ENCODE results near the gene GAB1. TPM values are rescaled to one million over a fixed set of nuclear protein-coding genes. Genes with fewer than 3 reads are reported as not detected.

Gene GAB1
- total RNA-seq, 1 experiment from 2014 or later = 8.8 TPM

DNA sequence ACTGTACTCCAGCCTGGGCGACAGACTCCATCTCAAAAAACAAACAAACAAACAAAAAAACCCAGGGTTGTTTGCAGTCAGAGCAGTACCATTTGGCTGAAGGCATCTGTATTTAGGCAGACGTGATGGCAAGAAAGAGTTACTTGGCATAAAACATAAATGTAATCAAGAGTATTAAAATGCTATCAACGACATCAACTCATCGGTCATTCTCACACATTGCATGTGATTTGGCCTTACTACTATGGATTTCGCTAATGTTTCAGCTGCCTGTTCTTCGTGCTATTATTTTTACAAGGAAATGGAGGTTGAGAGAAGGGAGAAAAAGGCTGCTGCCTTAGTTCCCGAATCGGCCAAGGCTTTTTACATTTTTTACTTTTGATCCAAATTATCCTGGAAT is 161.3 kb downstream of the GAB1 start:
- Mint-ChIP-seq H3K4me1 (ENCODE audit: low read depth, unreplicated experiment) (no peaks in the 10 kb centered on the region), H3K4me3 (ENCODE audit: low read depth, unreplicated experiment) (no peak overlapping the region), H3K27ac (ENCODE audit: unreplicated experiment) (no peak overlapping the region), H3K9me3 (ENCODE audit: low read depth, unreplicated experiment) (no peaks in the 10 kb centered on the region), H3K36me3 (ENCODE audit: insufficient read depth, unreplicated experiment) (no peaks in the 10 kb centered on the region), H3K27me3 (ENCODE audit: unreplicated experiment) (no peaks in the 10 kb centered on the region)
- TF ChIP-seq, protein P1, sequence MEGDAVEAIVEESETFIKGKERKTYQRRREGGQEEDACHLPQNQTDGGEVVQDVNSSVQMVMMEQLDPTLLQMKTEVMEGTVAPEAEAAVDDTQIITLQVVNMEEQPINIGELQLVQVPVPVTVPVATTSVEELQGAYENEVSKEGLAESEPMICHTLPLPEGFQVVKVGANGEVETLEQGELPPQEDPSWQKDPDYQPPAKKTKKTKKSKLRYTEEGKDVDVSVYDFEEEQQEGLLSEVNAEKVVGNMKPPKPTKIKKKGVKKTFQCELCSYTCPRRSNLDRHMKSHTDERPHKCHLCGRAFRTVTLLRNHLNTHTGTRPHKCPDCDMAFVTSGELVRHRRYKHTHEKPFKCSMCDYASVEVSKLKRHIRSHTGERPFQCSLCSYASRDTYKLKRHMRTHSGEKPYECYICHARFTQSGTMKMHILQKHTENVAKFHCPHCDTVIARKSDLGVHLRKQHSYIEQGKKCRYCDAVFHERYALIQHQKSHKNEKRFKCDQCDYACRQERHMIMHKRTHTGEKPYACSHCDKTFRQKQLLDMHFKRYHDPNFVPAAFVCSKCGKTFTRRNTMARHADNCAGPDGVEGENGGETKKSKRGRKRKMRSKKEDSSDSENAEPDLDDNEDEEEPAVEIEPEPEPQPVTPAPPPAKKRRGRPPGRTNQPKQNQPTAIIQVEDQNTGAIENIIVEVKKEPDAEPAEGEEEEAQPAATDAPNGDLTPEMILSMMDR (IDR thresholded peaks at IDR 0.05; ENCODE audit: unreplicated experiment) = no peak
- no peak for DNase-seq
- CTCF ChIA-PET = no interaction called here
- BruUV-seq (replicated peaks) = no TSS peak
- intact Hi-C loops (cut with micrococcal nuclease; ENCODE audit: unreplicated experiment) = no loop called here

DNA sequence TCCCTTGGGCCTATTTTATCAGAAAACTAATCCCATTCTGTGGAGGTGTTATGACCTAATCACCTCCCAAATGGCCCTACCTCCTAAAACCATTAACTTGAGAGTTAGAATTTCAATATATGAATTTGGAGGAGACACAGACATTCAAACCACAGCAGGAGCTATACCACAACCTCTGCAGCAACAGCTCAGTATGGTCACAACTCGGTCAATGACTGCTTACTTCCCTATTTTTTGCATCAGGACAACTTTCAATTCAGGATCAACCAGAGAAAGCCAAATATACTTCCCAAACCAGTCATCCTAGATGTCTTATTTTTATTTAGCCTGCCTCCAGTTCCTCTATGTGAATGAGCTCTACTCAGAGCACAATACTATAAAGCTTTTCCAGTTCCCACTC is 165.6 kb downstream of the GAB1 start:
- Mint-ChIP-seq H3K27me3 (ENCODE audit: unreplicated experiment) (no peaks in the 10 kb centered on the region), H3K27ac (ENCODE audit: unreplicated experiment) (no peak overlapping the region), H3K36me3 (ENCODE audit: insufficient read depth, unreplicated experiment) (no peaks in the 10 kb centered on the region), H3K4me1 (ENCODE audit: low read depth, unreplicated experiment) (no peaks in the 10 kb centered on the region), H3K4me3 (ENCODE audit: low read depth, unreplicated experiment) (no peak overlapping the region), H3K9me3 (ENCODE audit: low read depth, unreplicated experiment) (no peaks in the 10 kb centered on the region)
- intact Hi-C loops (cut with micrococcal nuclease; ENCODE audit: unreplicated experiment) = no loop called here
- CTCF ChIA-PET = no interaction called here
- no TSS peak for BruUV-seq (replicated peaks)
- no peak for DNase-seq
- TF ChIP-seq, protein P1 (IDR thresholded peaks at IDR 0.05; ENCODE audit: unreplicated experiment) = no peak

DNA sequence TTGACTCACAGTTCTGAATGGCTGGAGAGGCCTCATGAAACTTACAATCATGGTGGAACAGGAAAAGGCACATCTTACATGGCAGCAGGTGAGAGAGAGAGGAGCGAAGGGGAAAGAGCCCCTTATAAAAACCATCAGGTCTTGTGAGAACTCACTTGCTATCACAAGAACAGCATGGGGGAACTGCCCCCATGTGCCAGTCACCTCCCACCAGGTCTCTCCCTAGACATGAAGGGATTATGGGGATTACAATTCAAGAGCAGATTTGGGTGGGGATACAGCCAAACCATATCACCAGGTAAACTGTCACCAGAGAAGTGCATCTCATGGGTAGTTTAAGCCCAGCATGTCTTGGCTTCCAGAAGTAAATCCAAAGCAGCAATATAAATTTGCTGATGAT is 169.4 kb downstream of the GAB1 start:
- CTCF ChIA-PET = no interaction called here
- intact Hi-C loops (cut with micrococcal nuclease; ENCODE audit: unreplicated experiment) = no loop called here
- H3K9me3 Mint-ChIP-seq (ENCODE audit: low read depth, unreplicated experiment) = no peaks in the 10 kb centered on the region
- no TSS peak for BruUV-seq (replicated peaks)
- no peak overlapping the region for H3K4me3 Mint-ChIP-seq (ENCODE audit: low read depth, unreplicated experiment)
- H3K27me3 Mint-ChIP-seq (ENCODE audit: unreplicated experiment) = no peaks in the 10 kb centered on the region
- TF ChIP-seq, protein P1 (IDR thresholded peaks at IDR 0.05; ENCODE audit: unreplicated experiment) = no peak
- no peak for DNase-seq
- no peaks in the 10 kb centered on the region for H3K4me1 Mint-ChIP-seq (ENCODE audit: low read depth, unreplicated experiment)
- H3K36me3 Mint-ChIP-seq (ENCODE audit: insufficient read depth, unreplicated experiment) = no peaks in the 10 kb centered on the region
- no peak overlapping the region for H3K27ac Mint-ChIP-seq (ENCODE audit: unreplicated experiment)

DNA sequence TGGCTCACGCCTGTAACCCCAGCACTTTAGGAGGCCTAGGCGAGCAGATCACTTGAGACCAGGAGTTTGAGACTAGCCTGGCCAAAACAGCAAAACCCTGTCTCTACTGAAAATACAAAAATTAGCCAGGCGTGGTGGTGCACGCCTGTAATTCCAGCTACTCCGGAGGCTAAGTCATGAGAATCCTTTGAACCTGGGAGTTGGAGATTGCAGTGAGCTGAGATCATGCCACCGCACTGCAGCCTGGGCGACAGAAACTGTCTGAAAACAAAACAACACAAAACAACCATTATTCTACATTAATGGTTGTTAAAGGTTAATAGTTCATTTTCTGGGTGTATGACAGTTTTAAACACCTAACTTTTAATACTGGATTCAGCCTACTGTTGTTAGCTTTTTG is 175.2 kb downstream of the GAB1 start:
- peaks cover 27% of the 10 kb centered on the region for H3K36me3 Mint-ChIP-seq (ENCODE audit: insufficient read depth, unreplicated experiment)
- intact Hi-C loops (cut with micrococcal nuclease; ENCODE audit: unreplicated experiment) = no loop called here
- no peak overlapping the region for H3K4me3 Mint-ChIP-seq (ENCODE audit: low read depth, unreplicated experiment)

More for the DNA sequence above, 175.2 kb downstream of the GAB1 start:
- TF ChIP-seq, protein P1 (IDR thresholded peaks at IDR 0.05; ENCODE audit: unreplicated experiment) = no peak
- Mint-ChIP-seq H3K9me3 (ENCODE audit: low read depth, unreplicated experiment) (no peaks in the 10 kb centered on the region), H3K27ac (ENCODE audit: unreplicated experiment) (no peak overlapping the region), H3K4me1 (ENCODE audit: low read depth, unreplicated experiment) (no peaks in the 10 kb centered on the region), H3K27me3 (ENCODE audit: unreplicated experiment) (no peaks in the 10 kb centered on the region)
- no TSS peak for BruUV-seq (replicated peaks)
- DNase-seq = no peak
- CTCF ChIA-PET = no interaction called here
